IMR-90 (cell line): ENCODE measurements around the gene SHOX. TPM values are rescaled to one million over a fixed set of nuclear protein-coding genes. Genes with fewer than 3 reads are reported as not detected.

Experiments
- ATAC-seq: fragments of 200-7000 bp; cut with Tn5 transposase; 2 replicates; pipeline ENCODE4 v1.9.1; 2020; ENCODE audit warnings: low read depth, mild to moderate bottlenecking, moderate library complexity
- BruUV-seq: library from RNA; stranded (reverse); fragments of 400-500 nt; replicated peaks from 2 replicates; lab custom pipeline; 2021; lab: Mats Ljungman, UMichigan
- CTCF ChIA-PET: fragments of 300-600 bp; formaldehyde crosslinking; extraction: SDS; loops from one replicate; lab custom pipeline; 2021; ENCODE audit warnings: antibody characterized with exemption; lab: Yijun Ruan, JAX
- POLR2A ChIA-PET: fragments of 300-600 bp; sonication (Branson Sonifier 250); formaldehyde crosslinking; loops from one replicate; lab custom pipeline; 2022; ENCODE audit warnings: antibody characterized with exemption; ENCODE audit not compliant: unreplicated experiment; lab: Charles Lee
- DNase-seq: peaks from one replicate; pipeline ENCODE4 v3.0.0; 2013
- H2AFZ ChIP-seq: replicated peaks from 2 replicates; pipeline ENCODE3; 2013; ENCODE audit warnings: low read length, mild to moderate bottlenecking; ENCODE audit not compliant: poor library complexity
- H2AK5ac ChIP-seq: 2 replicates; pipeline ENCODE4 v1.6.1; 2013; ENCODE audit warnings: low read depth, low read length, inconsistent platforms
- H2AK9ac ChIP-seq: replicated peaks from 2 replicates; pipeline ENCODE3; 2013; ENCODE audit warnings: mild to moderate bottlenecking, low read depth, low read length, moderate library complexity; ENCODE audit not compliant: poor library complexity
- H2BK120ac ChIP-seq: 2 replicates; pipeline ENCODE4 v1.6.1; 2013; ENCODE audit warnings: low read depth, low read length, inconsistent platforms
- H2BK15ac ChIP-seq: 3 replicates; pipeline ENCODE4 v1.6.1; 2013; ENCODE audit warnings: low read depth, low read length, inconsistent platforms
- H2BK20ac ChIP-seq: 2 replicates; pipeline ENCODE4 v1.6.1; 2013; ENCODE audit warnings: low read depth, mild to moderate bottlenecking, inconsistent platforms, low read length, moderate library complexity
- H2BK5ac ChIP-seq: 2 replicates; pipeline ENCODE4 v1.6.1; 2013; ENCODE audit warnings: mild to moderate bottlenecking, low read depth, low read length, inconsistent platforms; ENCODE audit not compliant: poor library complexity, severe bottlenecking
- H3K14ac ChIP-seq: replicated peaks from 2 replicates; pipeline ENCODE4 v1.6.1; 2013; ENCODE audit warnings: low read depth, low read length, inconsistent platforms
- H3K18ac ChIP-seq: 2 replicates; pipeline ENCODE4 v1.6.1; 2013; ENCODE audit warnings: low read depth, low read length, control low read depth
- H3K23ac ChIP-seq: 2 replicates; pipeline ENCODE4 v1.6.1; 2013; ENCODE audit warnings: low read depth, low read length, inconsistent platforms
- H3K27ac ChIP-seq: 2 replicates; pipeline ENCODE4 v1.5.1; 2013; ENCODE audit warnings: mild to moderate bottlenecking, control low read depth, low read length; ENCODE audit not compliant: insufficient read depth
- H3K27me3 ChIP-seq: 2 replicates; pipeline ENCODE4 v1.6.1; 2013; ENCODE audit warnings: low read length; ENCODE audit not compliant: control insufficient read depth, insufficient read depth
- H3K36me3 ChIP-seq: 2 replicates; pipeline ENCODE4 v1.6.1; 2013; ENCODE audit warnings: low read length, mixed read lengths; ENCODE audit not compliant: control insufficient read depth, insufficient read depth
- H3K4ac ChIP-seq: 2 replicates; pipeline ENCODE4 v1.6.1; 2013; ENCODE audit warnings: low read depth, low read length, inconsistent platforms
- H3K4me1 ChIP-seq: 2 replicates; pipeline ENCODE4 v1.6.1; 2013; ENCODE audit warnings: low read length, mixed read lengths; ENCODE audit not compliant: control insufficient read depth, insufficient read depth
- H3K4me2 ChIP-seq: 2 replicates; pipeline ENCODE4 v1.6.1; 2013; ENCODE audit warnings: low read depth, mild to moderate bottlenecking, control low read depth, low read length, moderate library complexity
- H3K4me3 ChIP-seq: 2 replicates; pipeline ENCODE4 v1.5.1; 2013; ENCODE audit warnings: low read depth, mild to moderate bottlenecking, control low read depth, low read length, moderate library complexity; ENCODE audit not compliant: insufficient read depth
- H3K56ac ChIP-seq: 2 replicates; pipeline ENCODE4 v1.6.1; 2013; ENCODE audit warnings: low read length, inconsistent platforms; ENCODE audit not compliant: insufficient read depth; ENCODE audit errors: extremely low read depth
- H3K79me1 ChIP-seq, 2 experiments: 2 replicates each; pipeline ENCODE4 v1.6.1; 2013; ENCODE audit warnings: low read length in 2 of 2, inconsistent platforms in 1 of 2, low read depth in 1 of 2
- H3K9ac ChIP-seq: 2 replicates; pipeline ENCODE4 v1.6.1; 2013; ENCODE audit warnings: low read depth, low read length, control low read depth
- H3K9me1 ChIP-seq: 2 replicates; pipeline ENCODE4 v1.6.1; 2013; ENCODE audit warnings: low read length, inconsistent platforms; ENCODE audit not compliant: insufficient read depth
- H3K9me3 ChIP-seq: 2 replicates; pipeline ENCODE4 v1.6.1; 2013; ENCODE audit warnings: low read length; ENCODE audit not compliant: control insufficient read depth, insufficient read depth
- H4K20me1 ChIP-seq: 2 replicates; pipeline ENCODE4 v1.6.1; 2013; ENCODE audit warnings: low read length, inconsistent platforms; ENCODE audit not compliant: insufficient read depth
- H4K5ac ChIP-seq: 2 replicates; pipeline ENCODE4 v1.6.1; 2013; ENCODE audit warnings: mild to moderate bottlenecking, low read depth, low read length, control low read depth
- H4K8ac ChIP-seq, 2 experiments: 2 replicates each; pipeline ENCODE4 v1.6.1; 2013; ENCODE audit warnings: low read depth in 2 of 2, low read length in 2 of 2, control low read depth in 1 of 2, inconsistent platforms in 1 of 2
- H4K91ac ChIP-seq: 2 replicates; pipeline ENCODE4 v1.6.1; 2013; ENCODE audit warnings: low read depth, low read length, inconsistent platforms; ENCODE audit not compliant: insufficient read depth
- BHLHE40 ChIP-seq: fragments of 150-350 bp; IDR thresholded peaks from 2 replicates; pipeline ENCODE4 v1.6.1; 2016; ENCODE audit warnings: mild to moderate bottlenecking, low read depth, low read length
- CEBPB ChIP-seq: IDR thresholded peaks from 2 replicates; pipeline ENCODE4 v1.6.1; 2012; ENCODE audit warnings: low read depth, low read length, improper control_type of control experiment
- CHD1 ChIP-seq: IDR thresholded peaks from 2 replicates; pipeline ENCODE4 v1.6.1; 2012; ENCODE audit warnings: low read depth, low read length, improper control_type of control experiment
- CTCF ChIP-seq: conservative IDR thresholded peaks from 2 replicates; pipeline ENCODE4 v1.5.1; 2012; ENCODE audit warnings: mild to moderate bottlenecking, low read depth, low read length, improper control_type of control experiment
- FOS ChIP-seq: fragments of 150-350 bp; IDR thresholded peaks from 2 replicates; pipeline ENCODE4 v1.6.1; 2016; ENCODE audit warnings: low read depth, low read length
- MAFK ChIP-seq: IDR thresholded peaks from 2 replicates; pipeline ENCODE4 v1.6.1; 2012; ENCODE audit warnings: low read depth, low read length, improper control_type of control experiment
- MAZ ChIP-seq: IDR thresholded peaks from 2 replicates; pipeline ENCODE4 v1.6.1; 2012; ENCODE audit warnings: low read depth, mild to moderate bottlenecking, low read length, improper control_type of control experiment, moderate library complexity, borderline replicate concordance
- MXI1 ChIP-seq: IDR thresholded peaks from 2 replicates; pipeline ENCODE4 v1.6.1; 2012; ENCODE audit warnings: low read depth, mild to moderate bottlenecking, low read length, moderate library complexity, borderline replicate concordance
- NFE2L2 ChIP-seq: fragments of 150-350 bp; IDR thresholded peaks from 2 replicates; pipeline ENCODE4 v1.6.1; 2016; ENCODE audit warnings: low read depth, mild to moderate bottlenecking, low read length
- POLR2A ChIP-seq: IDR thresholded peaks from 2 replicates; pipeline ENCODE4 v1.6.1; 2012; ENCODE audit warnings: mild to moderate bottlenecking, low read depth, low read length
- RCOR1 ChIP-seq: IDR thresholded peaks from 2 replicates; pipeline ENCODE4 v1.6.1; 2012; ENCODE audit warnings: mild to moderate bottlenecking, low read length, improper control_type of control experiment; ENCODE audit not compliant: insufficient replicate concordance
- RFX5 ChIP-seq: IDR thresholded peaks from 2 replicates; pipeline ENCODE4 v1.8.0; 2012; ENCODE audit warnings: low read depth, mild to moderate bottlenecking, low read length, moderate library complexity
- SMC3 ChIP-seq: fragments of 150-350 bp; IDR thresholded peaks from 2 replicates; pipeline ENCODE4 v1.6.1; 2016; ENCODE audit warnings: low read depth, mild to moderate bottlenecking, antibody characterized with exemption, low read length, moderate library complexity
- USF2 ChIP-seq: fragments of 150-350 bp; IDR thresholded peaks from 2 replicates; pipeline ENCODE4 v1.6.1; 2017; ENCODE audit warnings: mild to moderate bottlenecking, antibody characterized with exemption, low read length, low read depth
- WGBS, 2 experiments: methylation state at CpG; one replicate each; pipeline versions ENCODE4 v1.1.5 to v1.1.7; 2013; ENCODE audit warnings: missing lambda C conversion rate in 2 of 2; ENCODE audit not compliant: insufficient read length in 1 of 2; ENCODE audit errors: extremely low coverage in 2 of 2; 5-methylcytosine and 5-hydroxymethylcytosine counted together
- dilution Hi-C: fragments of 300-500 bp; cut with HindIII; formaldehyde crosslinking; loops from one replicate; pipeline ENCODE4 v1.14.3; 2018; ENCODE audit warnings: low sequenced_read_pairs; ENCODE audit not compliant: unreplicated experiment
- in situ Hi-C: fragments of 300-500 bp; cut with MboI; formaldehyde crosslinking; loops from 3 replicates; pipeline ENCODE4 v1.14.3; 2019; ENCODE audit warnings: low sequenced_read_pairs, inconsistent platforms, mixed read lengths
- intact Hi-C: fragments of 100-400 bp; cut with micrococcal nuclease; formaldehyde crosslinking; loops from 2 replicates; pipeline ENCODE4 v1.10.0; 2022
- polyA plus RNA-seq, 3 experiments: library from polyadenylated mRNA; depleted of rRNA; stranded (reverse); fragments of >200 nt; gene quantifications; 2 replicates each; pipeline ENCODE4 v1.2.3, GENCODE V29; 2012; ENCODE audit warnings: low replicate concordance in 1 of 3
- total RNA-seq: library from RNA; depleted of rRNA; stranded (reverse); fragments of >200 nt; gene quantifications from 2 replicates; pipeline ENCODE4 v1.2.3, GENCODE V29; 2012
- TF ChIP-seq, protein P1 (sequence below): fragments of 150-350 bp; IDR thresholded peaks from 2 replicates; pipeline ENCODE4 v1.6.1; 2016; ENCODE audit warnings: low read depth, mild to moderate bottlenecking, low read length, moderate library complexity, borderline replicate concordance

The SHOX gene
- total and polyA plus RNA-seq, 2 of the 4 experiments (the other 2 are of a cell fraction) = not detected

DNA sequence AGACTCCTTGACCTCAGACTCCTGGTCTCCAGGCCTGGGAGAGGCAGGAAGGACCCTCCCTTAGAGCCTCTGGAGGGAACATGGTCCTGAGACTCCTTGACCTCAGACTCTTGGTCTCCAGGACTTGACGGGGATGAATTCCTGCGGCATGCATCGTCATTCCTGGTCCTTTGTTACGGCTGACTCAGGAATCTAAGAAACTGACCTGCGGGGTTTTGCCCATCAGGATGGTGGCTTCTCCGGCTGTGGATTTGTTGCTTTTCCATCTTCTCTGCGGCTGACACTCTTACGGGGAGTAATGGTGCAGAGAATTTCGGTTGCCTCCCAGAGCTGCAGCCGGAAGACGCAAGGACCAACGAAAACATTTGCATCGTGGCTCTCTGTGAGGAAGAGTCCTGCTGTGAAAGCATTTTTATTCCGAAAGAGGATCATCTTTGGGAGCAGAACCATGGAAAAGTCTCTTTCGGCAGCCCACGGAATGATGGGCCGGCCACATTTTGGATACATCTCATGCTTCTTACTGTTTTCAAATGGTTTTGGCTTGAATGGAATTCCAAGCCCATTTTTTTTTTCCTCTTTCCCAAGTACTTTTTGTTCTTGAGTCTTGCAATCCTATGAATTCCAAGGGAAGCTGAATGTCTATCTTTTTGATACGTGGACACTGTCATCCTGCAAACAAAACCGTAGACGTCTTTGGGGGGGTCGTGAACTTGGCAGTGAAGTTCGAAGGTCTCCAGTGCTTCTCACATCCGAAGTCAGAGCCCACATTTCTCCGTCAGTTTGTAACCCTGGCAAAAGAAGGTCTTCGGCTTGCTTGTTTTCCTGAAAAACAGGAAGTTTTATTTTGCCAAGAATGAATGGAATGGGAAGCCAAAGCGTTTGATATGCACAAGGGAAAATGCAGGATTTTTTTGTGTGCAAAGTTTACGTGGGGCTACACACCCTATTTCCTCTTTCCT is 36.5 kb downstream of the SHOX start:
- H3K4me2 ChIP-seq = no peak overlapping the region
- no peaks in the 10 kb centered on the region for H3K36me3 ChIP-seq
- no peak overlapping the region for H3K4ac ChIP-seq
- CTCF ChIA-PET = no interaction called here
- BruUV-seq = no TSS peak
- no peak overlapping the region for H3K56ac ChIP-seq
- no peaks in the 10 kb centered on the region for H3K27me3 ChIP-seq
- H3K27ac ChIP-seq = no peak overlapping the region
- intact Hi-C loops (no loop called here), in situ Hi-C loops (no loop called here), dilution Hi-C loops (no loop called here)
- WGBS, 2 experiments = 62% methylated on average over 12 of the region's 27 CpGs; no CpG with 5 or more reads in 1 of the 2 experiments
- H3K9ac ChIP-seq = no peak overlapping the region
- no peak overlapping the region for H2AFZ ChIP-seq
- no peaks in the 10 kb centered on the region for H3K9me1 ChIP-seq
- no peak overlapping the region for H3K4me3 ChIP-seq
- H3K4me1 ChIP-seq = no peaks in the 10 kb centered on the region
- H3K18ac ChIP-seq = no peak overlapping the region
- H4K91ac ChIP-seq = no peak overlapping the region
- H3K23ac ChIP-seq = no peak overlapping the region
- no peak overlapping the region for H2BK120ac ChIP-seq
- no peak for ATAC-seq
- no peak overlapping the region for H2BK20ac ChIP-seq
- POLR2A ChIA-PET = no interaction called here
- H4K8ac ChIP-seq = no peak overlapping the region
- H2BK5ac ChIP-seq = no peak overlapping the region
- no peaks in the 10 kb centered on the region for H4K20me1 ChIP-seq
- DNase-seq = no peak
- no peaks in the 10 kb centered on the region for H3K79me1 ChIP-seq
- no peak overlapping the region for H4K5ac ChIP-seq
- H3K14ac ChIP-seq = no peak overlapping the region
- no peak overlapping the region for H2BK15ac ChIP-seq
- no peak overlapping the region for H2AK9ac ChIP-seq
- peaks cover 12% of the 10 kb centered on the region for H3K9me3 ChIP-seq
- no peak overlapping the region for H2AK5ac ChIP-seq
- TF ChIP-seq, protein P1, sequence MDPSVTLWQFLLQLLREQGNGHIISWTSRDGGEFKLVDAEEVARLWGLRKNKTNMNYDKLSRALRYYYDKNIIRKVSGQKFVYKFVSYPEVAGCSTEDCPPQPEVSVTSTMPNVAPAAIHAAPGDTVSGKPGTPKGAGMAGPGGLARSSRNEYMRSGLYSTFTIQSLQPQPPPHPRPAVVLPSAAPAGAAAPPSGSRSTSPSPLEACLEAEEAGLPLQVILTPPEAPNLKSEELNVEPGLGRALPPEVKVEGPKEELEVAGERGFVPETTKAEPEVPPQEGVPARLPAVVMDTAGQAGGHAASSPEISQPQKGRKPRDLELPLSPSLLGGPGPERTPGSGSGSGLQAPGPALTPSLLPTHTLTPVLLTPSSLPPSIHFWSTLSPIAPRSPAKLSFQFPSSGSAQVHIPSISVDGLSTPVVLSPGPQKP = no peak
- TF ChIP-seq SMC3 (no peak), FOS (no peak), NFE2L2 (no peak), RFX5 (no peak), MAZ (no peak), RCOR1 (no peak), POLR2A (no peak), CHD1 (no peak), MAFK (no peak), USF2 (no peak), CEBPB (no peak), MXI1 (no peak), CTCF (no peak), BHLHE40 (no peak)
